WTC11 (cell line): Measurements from ENCODE around the gene SPPL2B. TPM values are rescaled to one million over a fixed set of nuclear protein-coding genes. Genes with fewer than 3 reads are reported as not detected.

Experiments
- ATAC-seq: fragments of 200-7000 bp; cut with Tn5 transposase; 2 replicates; pipeline ENCODE4 v1.10.0; 2021; ENCODE audit warnings: mild to moderate bottlenecking, moderate library complexity
- CTCF ChIA-PET: fragments of 300-600 bp; sonication (Branson Sonifier 250); formaldehyde crosslinking; loops from one replicate; lab custom pipeline; 2021; ENCODE audit warnings: antibody characterized with exemption; lab: Charles Lee
- POLR2A ChIA-PET: fragments of 350-600 bp; sonication (Branson Sonifier 250); formaldehyde crosslinking; loops from one replicate; lab custom pipeline; 2021; ENCODE audit warnings: antibody characterized with exemption; lab: Charles Lee
- DNase-seq: peaks from one replicate; pipeline ENCODE4 v3.0.0; 2021; ENCODE audit warnings: low spot score
- H3K27ac Mint-ChIP-seq: 2 replicates; pipeline ENCODE4 v1.8.0; 2021; ENCODE audit warnings: mixed read lengths
- H3K27me3 Mint-ChIP-seq: 2 replicates; pipeline ENCODE4 v1.8.0; 2021; ENCODE audit warnings: low read depth, mild to moderate bottlenecking, moderate library complexity, mixed read lengths
- H3K36me3 Mint-ChIP-seq: 2 replicates; pipeline ENCODE4 v1.8.0; 2021; ENCODE audit warnings: mixed read lengths
- H3K4me1 Mint-ChIP-seq: 2 replicates; pipeline ENCODE4 v1.8.0; 2022; ENCODE audit warnings: mixed read lengths
- H3K4me3 Mint-ChIP-seq: 2 replicates; pipeline ENCODE4 v1.8.0; 2021; ENCODE audit warnings: mild to moderate bottlenecking, moderate library complexity, mixed read lengths
- H3K9me3 Mint-ChIP-seq: 2 replicates; pipeline ENCODE4 v1.8.0; 2021; ENCODE audit warnings: mixed read lengths
- ELF4 ChIP-seq: sonication (generic); formaldehyde crosslinking; IDR thresholded peaks from 2 replicates; pipeline ENCODE4 v1.8.1; 2022; ENCODE audit warnings: low read depth, mild to moderate bottlenecking, moderate library complexity, missing genetic modification reagents
- ETV6 ChIP-seq: sonication (generic); formaldehyde crosslinking; IDR thresholded peaks from 2 replicates; pipeline ENCODE4 v1.8.1; 2022; ENCODE audit warnings: mild to moderate bottlenecking, missing genetic modification reagents
- GTF2I ChIP-seq: fragments of 250-450 bp; sonication (Bioruptor Pico); conservative IDR thresholded peaks from 2 replicates; pipeline ENCODE4 v1.4.0; 2021; ENCODE audit warnings: mild to moderate bottlenecking
- OVOL2 ChIP-seq: fragments of 250-450 bp; sonication (Bioruptor Pico); IDR thresholded peaks from 2 replicates; pipeline ENCODE4 v1.9.0; 2021; ENCODE audit warnings: mild to moderate bottlenecking, borderline replicate concordance
- PRRX2 ChIP-seq: fragments of 250-450 bp; sonication (Bioruptor Pico); IDR thresholded peaks from 2 replicates; pipeline ENCODE4 v1.8.0; 2021; ENCODE audit warnings: mild to moderate bottlenecking
- TCF7 ChIP-seq: sonication (generic); formaldehyde crosslinking; IDR thresholded peaks from 2 replicates; pipeline ENCODE4 v1.8.0; 2022; ENCODE audit warnings: mild to moderate bottlenecking, low read depth, missing genetic modification reagents, moderate library complexity
- TEAD4 ChIP-seq: sonication (generic); formaldehyde crosslinking; IDR thresholded peaks from 2 replicates; pipeline ENCODE4 v1.8.0; 2022; ENCODE audit warnings: mild to moderate bottlenecking, missing genetic modification reagents
- ZNF138 ChIP-seq: sonication (generic); formaldehyde crosslinking; conservative IDR thresholded peaks from 2 replicates; pipeline ENCODE4 v1.8.1; 2022; ENCODE audit warnings: mild to moderate bottlenecking, moderate library complexity, missing genetic modification reagents
- ZNF219 ChIP-seq: sonication (generic); formaldehyde crosslinking; IDR thresholded peaks from 2 replicates; pipeline ENCODE4 v1.8.0; 2023; ENCODE audit warnings: missing genetic modification reagents, mild to moderate bottlenecking, borderline replicate concordance
- total RNA-seq: library from RNA; stranded (reverse); gene quantifications from 3 replicates; pipeline ENCODE4 v1.2.3, GENCODE V29; 2021
- TF ChIP-seq, protein P1 (sequence below): fragments of 250-450 bp; sonication (Bioruptor Pico); IDR thresholded peaks from 2 replicates; pipeline ENCODE4 v2.1.2; 2022; ENCODE audit warnings: mild to moderate bottlenecking, moderate library complexity
- TF ChIP-seq, protein P2 (sequence below): sonication (generic); formaldehyde crosslinking; IDR thresholded peaks from 2 replicates; pipeline ENCODE4 v1.8.1; 2023; ENCODE audit warnings: mild to moderate bottlenecking, missing genetic modification reagents, moderate library complexity
- TF ChIP-seq, protein P3 (sequence below): sonication (generic); formaldehyde crosslinking; IDR thresholded peaks from 2 replicates; pipeline ENCODE4 v1.8.0; 2022; ENCODE audit warnings: mild to moderate bottlenecking, missing genetic modification reagents
- TF ChIP-seq, protein P4 (sequence below): sonication (generic); formaldehyde crosslinking; IDR thresholded peaks from 2 replicates; pipeline ENCODE4 v1.8.0; 2023; ENCODE audit warnings: missing genetic modification reagents
- TF ChIP-seq, protein P5 (sequence below): sonication (generic); formaldehyde crosslinking; IDR thresholded peaks from 2 replicates; pipeline ENCODE4 v1.8.0; 2022; ENCODE audit warnings: mild to moderate bottlenecking, missing genetic modification reagents

Gene SPPL2B
- total RNA-seq, 1 experiment from 2014 or later, result 117 TPM

DNA sequence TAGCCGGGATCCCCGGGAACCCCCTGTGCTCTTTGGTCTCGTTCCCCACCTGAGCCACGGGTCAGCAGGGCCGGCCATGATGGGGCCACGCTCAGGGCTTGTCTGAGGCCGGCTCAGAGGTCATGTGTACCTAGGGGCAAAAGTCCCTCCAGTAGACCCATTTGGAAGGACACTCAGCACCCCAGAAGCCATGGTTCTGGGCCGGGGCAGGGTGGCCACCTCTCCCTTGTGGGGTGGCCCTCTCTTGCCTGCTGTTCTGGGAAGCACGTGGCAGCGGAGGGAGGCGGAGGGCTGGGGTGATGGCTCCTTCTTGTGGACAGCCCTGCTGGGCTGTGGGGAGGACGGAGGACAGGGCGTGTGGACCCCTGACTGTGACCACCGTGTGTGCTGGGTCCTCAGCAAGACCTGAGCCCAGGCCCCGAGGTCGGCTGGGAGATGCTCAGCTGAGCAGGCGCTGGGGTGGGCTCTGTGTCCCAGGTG lies 40.1 kb upstream of the SPPL2B start (continued):
- TF ChIP-seq, protein P1, sequence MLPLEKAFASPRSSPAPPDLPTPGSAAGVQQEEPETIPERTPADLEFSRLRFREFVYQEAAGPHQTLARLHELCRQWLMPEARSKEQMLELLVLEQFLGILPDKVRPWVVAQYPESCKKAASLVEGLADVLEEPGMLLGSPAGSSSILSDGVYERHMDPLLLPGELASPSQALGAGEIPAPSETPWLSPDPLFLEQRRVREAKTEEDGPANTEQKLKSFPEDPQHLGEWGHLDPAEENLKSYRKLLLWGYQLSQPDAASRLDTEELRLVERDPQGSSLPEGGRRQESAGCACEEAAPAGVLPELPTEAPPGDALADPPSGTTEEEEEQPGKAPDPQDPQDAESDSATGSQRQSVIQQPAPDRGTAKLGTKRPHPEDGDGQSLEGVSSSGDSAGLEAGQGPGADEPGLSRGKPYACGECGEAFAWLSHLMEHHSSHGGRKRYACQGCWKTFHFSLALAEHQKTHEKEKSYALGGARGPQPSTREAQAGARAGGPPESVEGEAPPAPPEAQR (CRISPR knock-in tag), result no peak
- TF ChIP-seq, protein P2, sequence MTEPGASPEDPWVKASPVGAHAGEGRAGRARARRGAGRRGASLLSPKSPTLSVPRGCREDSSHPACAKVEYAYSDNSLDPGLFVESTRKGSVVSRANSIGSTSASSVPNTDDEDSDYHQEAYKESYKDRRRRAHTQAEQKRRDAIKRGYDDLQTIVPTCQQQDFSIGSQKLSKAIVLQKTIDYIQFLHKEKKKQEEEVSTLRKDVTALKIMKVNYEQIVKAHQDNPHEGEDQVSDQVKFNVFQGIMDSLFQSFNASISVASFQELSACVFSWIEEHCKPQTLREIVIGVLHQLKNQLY, result no peak

DNA sequence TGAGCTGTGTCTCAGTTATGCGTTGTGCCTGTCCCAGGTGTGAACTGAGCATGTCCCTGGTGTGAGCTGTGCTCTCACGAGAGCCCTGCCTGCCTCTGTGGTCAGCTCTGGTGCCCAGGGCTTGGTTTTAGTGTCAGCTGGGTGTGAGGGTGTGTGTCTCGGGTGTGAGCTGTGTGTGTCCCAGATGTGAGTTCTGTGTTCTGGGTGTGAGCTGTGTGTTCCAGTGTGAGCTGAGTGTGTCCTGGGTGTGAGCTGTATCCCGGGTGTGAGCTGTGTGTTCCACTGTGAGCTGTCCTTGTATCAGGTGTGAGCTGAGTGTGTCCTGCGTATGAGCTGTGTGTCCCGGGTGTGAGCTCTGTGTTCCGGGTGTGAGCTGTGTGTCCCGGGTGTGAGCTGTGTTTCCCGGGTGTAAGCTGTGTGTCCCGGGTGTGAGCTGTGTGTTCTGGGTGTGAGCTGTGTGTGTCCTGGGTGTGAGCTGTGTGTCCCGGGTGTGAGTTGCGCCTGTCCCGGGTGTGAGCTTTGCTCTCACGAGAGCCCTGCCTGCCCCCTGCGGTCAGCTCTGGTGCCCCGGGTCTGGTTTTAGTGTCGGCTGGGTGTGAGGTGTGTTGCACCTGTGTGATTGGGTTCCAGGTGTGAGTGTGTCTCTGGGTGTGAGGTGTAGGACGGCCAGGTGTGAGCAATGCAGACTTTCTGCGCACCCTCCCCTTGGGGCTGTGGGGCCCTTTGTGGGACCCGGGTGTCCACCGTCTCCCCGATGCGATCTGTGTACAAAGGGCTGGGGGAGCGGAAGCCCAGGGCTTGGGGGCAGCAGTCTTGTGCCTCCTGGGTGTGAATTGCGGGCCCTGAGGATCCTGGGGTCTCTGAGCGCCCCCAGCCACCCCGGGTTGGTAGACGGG lies 39.4 kb upstream of the SPPL2B start:
- ATAC-seq (no peak), DNase-seq (no peak)
- Mint-ChIP-seq H3K4me3 (peak overlapping the region; percentile 63), H3K4me1 (peaks cover 9% of the 10 kb centered on the region; the same call in 1 of the 2 replicates), H3K36me3 (no peaks in the 10 kb centered on the region), H3K27me3 (peaks cover 71% of the 10 kb centered on the region), H3K9me3 (no peaks in the 10 kb centered on the region), H3K27ac (no peak overlapping the region)
- CTCF ChIA-PET, result interaction anchor here (0.7 to 2.7 kb wide), 6 partner anchors 13 to 90 kb away, joined by 3 to 10 read pairs (median 6); no protein-coding TSS in a partner anchor
- TF ChIP-seq ETV6 (no peak), GTF2I (CRISPR knock-in tag) (no peak), ZNF219 (no peak), TCF7 (no peak), PRRX2 (no peak), ZNF138 (CRISPR knock-in tag) (no peak), ELF4 (no peak), TEAD4 (no peak)
- TF ChIP-seq, protein P3, sequence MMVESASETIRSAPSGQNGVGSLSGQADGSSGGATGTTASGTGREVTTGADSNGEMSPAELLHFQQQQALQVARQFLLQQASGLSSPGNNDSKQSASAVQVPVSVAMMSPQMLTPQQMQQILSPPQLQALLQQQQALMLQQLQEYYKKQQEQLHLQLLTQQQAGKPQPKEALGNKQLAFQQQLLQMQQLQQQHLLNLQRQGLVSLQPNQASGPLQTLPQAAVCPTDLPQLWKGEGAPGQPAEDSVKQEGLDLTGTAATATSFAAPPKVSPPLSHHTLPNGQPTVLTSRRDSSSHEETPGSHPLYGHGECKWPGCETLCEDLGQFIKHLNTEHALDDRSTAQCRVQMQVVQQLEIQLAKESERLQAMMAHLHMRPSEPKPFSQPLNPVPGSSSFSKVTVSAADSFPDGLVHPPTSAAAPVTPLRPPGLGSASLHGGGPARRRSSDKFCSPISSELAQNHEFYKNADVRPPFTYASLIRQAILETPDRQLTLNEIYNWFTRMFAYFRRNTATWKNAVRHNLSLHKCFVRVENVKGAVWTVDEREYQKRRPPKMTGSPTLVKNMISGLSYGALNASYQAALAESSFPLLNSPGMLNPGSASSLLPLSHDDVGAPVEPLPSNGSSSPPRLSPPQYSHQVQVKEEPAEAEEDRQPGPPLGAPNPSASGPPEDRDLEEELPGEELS (CRISPR knock-in tag), result no peak
- TF ChIP-seq, protein P4, sequence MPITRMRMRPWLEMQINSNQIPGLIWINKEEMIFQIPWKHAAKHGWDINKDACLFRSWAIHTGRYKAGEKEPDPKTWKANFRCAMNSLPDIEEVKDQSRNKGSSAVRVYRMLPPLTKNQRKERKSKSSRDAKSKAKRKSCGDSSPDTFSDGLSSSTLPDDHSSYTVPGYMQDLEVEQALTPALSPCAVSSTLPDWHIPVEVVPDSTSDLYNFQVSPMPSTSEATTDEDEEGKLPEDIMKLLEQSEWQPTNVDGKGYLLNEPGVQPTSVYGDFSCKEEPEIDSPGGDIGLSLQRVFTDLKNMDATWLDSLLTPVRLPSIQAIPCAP, result no peak
- TF ChIP-seq, protein P5, sequence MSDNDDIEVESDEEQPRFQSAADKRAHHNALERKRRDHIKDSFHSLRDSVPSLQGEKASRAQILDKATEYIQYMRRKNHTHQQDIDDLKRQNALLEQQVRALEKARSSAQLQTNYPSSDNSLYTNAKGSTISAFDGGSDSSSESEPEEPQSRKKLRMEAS (CRISPR knock-in tag), result no peak
- POLR2A ChIA-PET, result no interaction called here

DNA sequence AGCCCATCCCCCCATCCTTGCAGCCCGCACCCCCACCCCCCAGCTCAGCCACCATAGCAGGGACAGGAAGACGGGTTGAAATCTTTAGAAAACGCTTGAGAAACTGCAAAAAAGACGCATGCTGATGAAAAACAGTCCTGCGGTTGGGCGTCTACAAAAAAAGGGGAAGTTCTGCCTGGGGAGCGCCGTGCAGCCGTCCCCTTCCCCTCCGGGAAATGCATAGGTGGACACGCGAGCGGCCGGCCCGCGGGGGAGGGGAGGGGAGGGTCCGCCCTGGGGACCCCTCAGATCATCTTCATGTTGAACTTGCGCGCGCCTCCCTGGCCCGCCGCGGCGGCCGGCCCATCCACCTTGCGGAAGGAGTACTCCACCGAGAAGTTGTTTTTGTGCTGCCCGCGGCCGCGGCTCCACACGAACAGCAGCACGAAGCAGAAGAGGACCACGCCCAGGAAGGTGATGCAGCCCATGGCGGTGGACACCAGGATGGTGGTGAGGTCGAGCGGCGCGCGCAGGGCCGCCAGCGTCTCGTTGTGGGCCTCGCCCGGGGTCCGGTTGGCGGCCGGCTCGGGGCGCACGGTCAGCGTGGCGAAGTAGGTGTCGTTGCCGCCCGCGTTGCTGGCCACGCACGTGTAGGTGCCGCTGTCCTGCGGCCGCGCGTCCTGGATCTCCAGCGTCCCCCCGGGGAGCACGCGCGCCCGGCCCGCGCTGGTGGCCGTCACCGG lies 38.6 kb upstream of the SPPL2B start:
- no peak overlapping the region for H3K27ac Mint-ChIP-seq
- ChIA-PET POLR2A (interaction anchor here (1.5 kb wide), 1 partner anchor 14 kb away, joined by 3 read pairs; no protein-coding TSS in a partner anchor), CTCF (interaction anchor here (1.0 to 2.7 kb wide), 5 partner anchors 15 to 91 kb away, joined by 3 to 10 read pairs (median 6); no protein-coding TSS in a partner anchor)
- H3K4me3 Mint-ChIP-seq, result peak overlapping the region; percentile 63
- no peak for DNase-seq
- no peaks in the 10 kb centered on the region for H3K9me3 Mint-ChIP-seq
- no peak for TF ChIP-seq OVOL2 (CRISPR knock-in tag)
- TF ChIP-seq, protein P5 (CRISPR knock-in tag), result 0 out of 2 replicates have a peak, but pooled peaks have one; percentile 26
- no peak for ATAC-seq
- no peaks in the 10 kb centered on the region for H3K36me3 Mint-ChIP-seq
- H3K4me1 Mint-ChIP-seq, result peaks cover 9% of the 10 kb centered on the region; the same call in 1 of the 2 replicates
- peaks cover 74% of the 10 kb centered on the region for H3K27me3 Mint-ChIP-seq
